ENCODE results near the gene ADAM19.

GRCh38 chr5:157594675-157595459, 19.3 kb upstream of the ADAM19 start:
- TF ChIP-seq CTCF (IDR thresholded peaks at IDR 0.05) = no peak
- no peak for TF ChIP-seq POLR2A (IDR thresholded peaks at IDR 0.05)
